AML-193 (cell line): Measurements from ENCODE around the gene AQP12B.
"Not testable (repeated sequence)": the region's sequence is repeated elsewhere in the genome, so short reads cannot be mapped to it uniquely, and the experiment has no call there.

Experiments
- DNase-seq, 2 experiments: peaks; one replicate each; lab custom pipeline; 2025; lab: John Stamatoyannopoulos, UW

Gene AQP12B, protein sequence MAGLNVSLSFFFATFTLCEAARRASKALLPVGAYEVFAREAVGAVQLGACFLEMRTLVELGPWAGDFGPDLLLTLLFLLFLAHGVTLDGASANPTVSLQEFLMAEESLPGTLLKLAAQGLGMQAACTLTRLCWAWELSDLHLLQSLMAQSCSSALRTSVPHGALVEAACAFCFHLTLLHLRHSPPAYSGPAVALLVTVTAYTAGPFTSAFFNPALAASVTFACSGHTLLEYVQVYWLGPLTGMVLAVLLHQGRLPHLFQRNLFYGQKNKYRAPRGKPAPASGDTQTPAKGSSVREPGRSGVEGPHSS

DNA sequence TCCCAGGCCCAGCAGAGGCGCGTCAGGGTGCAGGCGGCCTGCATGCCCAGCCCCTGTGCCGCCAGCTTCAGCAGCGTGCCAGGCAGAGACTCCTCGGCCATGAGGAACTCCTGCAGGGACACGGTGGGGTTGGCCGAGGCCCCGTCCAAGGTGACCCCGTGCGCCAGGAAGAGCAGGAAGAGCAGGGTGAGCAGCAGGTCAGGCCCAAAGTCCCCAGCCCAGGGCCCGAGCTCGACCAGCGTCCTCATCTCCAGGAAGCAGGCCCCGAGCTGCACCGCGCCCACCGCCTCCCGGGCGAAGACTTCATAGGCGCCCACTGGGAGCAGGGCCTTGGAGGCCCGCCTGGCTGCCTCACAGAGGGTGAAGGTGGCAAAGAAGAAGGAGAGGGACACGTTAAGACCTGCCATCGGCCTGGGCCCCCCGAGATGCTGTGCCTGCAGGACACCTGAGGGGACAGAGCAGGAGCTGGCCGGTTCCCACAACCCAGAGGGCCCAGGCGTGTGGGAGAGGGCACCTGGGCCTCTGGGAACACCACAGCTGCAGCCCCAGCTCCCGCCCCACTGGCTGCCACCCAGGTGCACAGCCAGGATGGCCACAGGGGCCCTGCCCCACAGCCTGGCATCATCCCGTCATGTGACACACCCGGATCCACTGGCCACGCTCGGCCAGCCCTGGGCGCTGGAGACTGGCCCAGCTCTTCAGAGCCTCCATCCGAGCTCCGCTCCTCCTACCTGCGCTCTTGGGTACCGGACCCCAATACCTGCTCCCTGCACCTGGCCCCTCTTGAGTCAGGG is at the start of gene AQP12B:
Gene AQP12B, minus strand, starts transcription at position 455 of the 794 bp plus-strand sequence. Its CDS starts 48 bp downstream, at position 407.
- not testable (repeated sequence) for DNase-seq

DNA sequence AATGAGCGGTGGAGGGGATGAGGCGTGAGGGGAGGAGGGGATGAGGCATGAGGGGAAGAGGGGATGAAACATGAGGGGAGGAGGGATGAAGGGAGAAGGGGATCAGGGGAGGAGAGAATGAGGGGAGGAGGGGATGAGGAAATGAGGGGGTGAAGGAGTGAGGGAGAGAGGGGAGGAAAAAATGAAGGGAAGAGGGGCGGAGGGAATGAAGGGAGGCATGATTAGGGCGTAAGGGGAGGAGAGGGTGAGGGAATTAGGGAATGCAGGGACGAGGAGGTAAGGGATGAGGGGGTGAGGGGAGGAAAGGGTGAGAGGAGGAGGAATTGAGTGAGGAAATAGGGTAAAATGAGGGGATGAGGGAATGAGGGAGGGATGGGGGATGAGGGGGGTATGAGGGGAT is 49.5 kb upstream of the AQP12B start:
- DNase-seq: no peak

DNA sequence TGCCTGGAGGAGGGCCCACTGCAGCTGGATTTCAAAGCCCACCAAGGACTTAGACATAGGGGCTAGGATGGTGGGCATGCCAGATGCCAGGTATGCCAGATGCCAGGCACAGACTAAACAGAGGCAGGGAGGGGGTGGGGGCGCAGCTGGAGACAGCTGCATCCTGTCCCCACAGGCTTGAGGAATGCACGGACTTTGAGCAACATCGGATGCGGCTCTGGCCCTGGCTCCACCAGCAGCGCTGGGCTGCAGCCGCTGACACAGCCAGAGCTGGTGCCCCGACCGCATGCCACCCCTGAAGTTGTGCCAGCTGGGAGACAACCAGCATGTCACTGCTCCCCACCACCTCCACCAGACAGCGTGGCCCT is 48.5 kb upstream of the AQP12B start:
- DNase-seq: no peak

DNA sequence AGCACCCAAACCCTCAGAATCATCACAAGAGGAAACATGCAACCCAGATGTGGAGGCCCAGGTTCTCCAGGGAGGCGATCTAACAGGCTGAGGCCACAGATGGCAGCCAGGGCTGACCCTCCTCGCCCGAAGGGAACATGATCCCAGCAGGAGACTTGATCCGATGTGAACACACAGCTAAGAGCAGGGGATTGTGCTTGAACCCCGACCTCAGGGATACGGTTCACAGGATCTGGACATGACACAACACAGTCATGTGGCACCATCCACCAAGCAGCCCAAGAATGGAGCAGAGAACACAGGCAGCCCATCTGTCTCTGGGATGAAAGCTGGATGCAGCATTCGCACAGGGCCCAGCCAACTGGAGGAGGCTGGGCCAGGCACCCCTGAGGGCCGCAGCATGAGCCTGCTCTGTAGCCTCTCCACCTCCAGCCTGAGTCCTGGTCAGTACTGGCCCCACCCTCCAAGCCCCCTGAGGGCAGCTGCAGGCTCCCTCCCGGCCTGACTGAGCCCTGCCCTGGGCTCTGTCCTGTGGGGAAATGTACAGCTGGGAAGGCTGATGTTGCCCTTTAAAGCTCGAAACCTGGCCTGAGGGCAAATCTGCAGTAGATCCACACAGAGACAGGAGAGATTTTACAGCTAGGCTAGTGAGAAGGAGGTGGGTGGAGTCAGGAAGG is 48.0 kb upstream of the AQP12B start:
- no peak for DNase-seq

DNA sequence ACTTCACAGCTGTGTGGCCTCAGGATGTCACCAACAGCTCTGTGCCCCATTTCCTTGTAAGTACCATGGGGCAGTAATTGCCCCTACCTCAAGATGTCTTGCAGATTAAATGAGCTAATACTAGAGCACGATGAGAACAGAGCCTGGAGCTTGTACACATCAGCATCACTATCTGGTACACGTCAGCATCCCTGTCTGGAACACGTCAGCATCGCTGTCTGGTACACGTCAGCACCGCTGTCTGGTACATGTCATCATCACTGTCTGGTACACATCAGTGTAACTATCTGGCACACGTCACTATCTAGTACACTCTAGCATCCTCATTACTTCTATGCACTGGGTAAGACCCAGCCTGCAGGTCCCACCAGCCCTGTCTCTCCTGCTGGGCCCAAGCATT is 46.1 kb upstream of the AQP12B start:
- DNase-seq: no peak

DNA sequence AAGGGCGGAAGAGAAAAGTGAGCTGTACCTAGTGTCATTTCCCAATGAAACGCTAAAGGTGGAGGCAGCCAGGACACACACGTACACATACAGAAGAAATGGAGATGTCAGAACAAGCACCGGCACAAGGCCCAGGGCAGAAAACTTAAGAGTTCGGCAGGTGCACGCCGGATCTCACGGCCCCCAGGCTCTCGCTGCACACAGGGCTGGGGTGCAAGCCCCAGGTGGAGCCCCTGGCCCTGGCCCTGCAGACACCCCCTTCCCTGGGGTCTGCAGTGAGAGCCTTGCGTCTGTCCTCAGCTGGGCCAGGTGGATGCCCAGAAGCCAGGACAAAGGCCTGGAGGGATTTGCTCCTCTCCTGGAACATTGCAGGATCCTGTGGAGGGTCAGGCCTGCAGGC is 45.7 kb upstream of the AQP12B start:
- no peak for DNase-seq

DNA sequence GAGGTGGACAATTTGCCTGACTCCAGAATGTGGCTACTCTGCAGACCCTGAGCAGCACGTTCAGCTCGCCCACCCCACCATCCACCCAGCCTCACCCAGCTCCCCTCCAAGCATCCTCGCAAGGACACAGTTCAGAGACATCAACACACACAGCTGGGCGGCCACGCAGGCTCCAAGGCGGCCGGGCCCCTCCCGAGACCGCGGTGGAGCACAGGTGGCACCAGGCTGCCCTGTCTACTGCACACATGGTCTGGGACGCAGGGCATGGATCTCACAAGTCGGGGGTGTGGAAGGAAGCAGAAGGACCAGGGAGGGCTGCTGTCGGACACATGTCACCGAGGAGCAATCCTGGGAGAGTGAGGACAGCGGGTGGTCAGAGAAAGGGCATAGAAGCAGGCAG is 45.2 kb upstream of the AQP12B start:
- no peak for DNase-seq

DNA sequence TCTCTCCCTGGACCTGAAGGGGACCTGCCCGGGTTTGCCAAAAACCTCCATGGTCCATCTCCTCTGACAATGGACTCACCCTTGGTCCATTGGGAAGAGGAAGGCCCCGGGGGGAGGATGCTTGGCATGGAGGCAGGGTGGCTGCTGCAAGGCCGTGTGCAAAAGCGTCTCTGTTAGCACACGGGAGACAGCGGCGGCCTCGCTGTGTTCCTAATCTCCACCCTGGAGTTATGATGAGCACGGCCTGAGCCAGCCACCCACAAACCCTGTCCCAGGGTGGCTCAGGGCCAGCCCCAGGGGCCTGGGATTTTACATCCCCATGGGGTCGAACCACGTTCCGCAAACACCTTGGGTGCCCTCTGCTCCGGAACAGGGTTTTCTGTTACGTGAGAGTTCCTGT is 44.8 kb upstream of the AQP12B start:
- no peak for DNase-seq

DNA sequence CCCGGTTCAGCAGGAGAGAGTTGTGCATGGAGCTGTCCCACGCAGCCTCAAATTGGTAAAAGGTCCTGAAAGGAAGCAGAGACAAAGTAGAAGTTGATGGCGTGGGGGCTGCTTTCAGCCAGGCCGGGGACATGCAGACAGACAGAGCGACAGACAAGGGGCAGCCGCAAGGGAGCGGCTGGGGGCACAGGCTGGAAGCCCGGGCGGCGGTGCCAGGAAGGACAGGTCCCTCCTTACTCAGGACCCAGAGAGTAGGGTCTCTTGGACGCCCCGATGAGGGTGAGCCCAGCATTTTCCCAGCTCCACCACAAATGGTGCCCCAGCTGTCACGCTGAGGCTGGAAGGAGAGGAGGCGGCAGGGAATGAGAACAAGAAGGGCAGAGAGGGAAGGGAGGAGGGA is 44.2 kb upstream of the AQP12B start:
- DNase-seq: no peak

DNA sequence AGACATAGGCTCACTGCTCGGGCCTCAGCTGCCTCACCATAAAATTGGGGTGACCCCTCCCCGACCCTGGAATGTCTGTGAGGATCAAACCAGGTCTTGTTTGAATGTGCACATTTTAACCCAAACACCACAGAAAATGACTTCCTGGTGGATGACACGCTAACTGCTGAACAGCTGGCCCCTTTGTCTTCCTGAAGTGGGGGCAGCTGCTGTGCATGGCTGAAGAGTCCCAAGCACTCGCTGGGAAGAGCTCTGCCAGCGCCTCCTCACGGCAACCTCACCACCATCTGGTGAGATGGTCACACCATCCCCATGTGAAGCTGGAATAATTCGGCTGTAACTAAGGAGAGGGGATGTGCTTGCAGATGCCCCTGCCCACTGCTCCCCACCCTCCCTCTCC is 43.0 kb upstream of the AQP12B start:
- DNase-seq: no peak

DNA sequence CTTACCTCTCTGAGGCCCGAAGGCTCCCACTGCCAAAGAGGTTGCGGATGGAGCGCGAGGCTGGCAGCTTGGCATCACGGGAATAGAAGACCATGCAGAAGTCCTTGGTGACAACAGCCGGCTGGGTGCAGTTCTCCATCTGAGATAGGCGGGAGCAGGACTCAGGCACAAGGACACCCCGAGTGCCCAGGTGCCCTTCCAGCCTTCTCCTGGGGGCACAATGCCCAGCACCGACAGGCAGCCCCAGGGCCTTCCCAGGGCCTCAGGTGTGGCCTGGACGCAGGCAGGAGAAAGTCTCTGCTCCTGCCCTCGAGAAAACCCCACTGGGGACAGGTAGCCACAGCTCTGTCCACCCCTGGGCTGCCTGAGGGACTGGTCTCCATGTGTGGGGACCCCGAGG is 42.6 kb upstream of the AQP12B start:
- DNase-seq: no peak

DNA sequence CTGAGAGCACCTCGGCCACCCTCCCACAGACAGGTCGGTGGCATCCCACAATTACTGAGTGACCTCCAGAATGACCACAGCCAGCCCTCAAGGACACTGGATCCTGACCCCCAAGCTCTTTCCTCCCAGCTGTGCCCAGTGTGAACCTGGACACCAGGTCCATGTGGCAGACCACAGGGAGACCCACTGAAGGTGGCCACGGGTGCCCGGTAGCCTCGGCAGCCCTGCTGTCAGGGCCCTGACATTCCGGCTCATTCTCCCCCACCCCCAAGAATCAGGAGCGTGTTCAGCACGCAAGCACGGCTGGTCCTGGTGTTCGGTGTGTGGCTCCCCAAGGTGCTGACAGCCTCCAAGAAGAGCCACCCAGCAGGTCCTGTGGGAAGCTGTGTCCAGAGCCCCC is 41.7 kb upstream of the AQP12B start:
- no peak for DNase-seq

DNA sequence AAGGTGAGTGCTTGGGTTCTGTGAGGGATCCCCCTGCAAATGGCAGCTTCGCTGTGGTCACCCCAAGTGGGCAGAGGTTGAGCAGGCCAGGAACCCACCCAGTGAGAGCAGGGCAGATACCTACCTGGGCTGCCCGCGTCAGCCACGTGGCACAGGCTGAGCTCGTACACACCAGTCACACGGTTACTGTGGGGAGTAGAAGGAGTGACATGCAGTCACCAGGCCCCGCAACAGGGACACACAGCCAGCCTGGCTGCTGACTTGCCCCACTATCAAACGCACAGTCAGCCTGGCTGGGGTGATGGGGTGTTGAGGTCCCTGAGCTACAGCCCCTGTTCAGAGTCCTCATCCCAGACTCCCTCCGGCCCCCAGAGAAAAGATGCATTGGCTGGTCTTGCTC is 41.2 kb upstream of the AQP12B start:
- DNase-seq: no peak

DNA sequence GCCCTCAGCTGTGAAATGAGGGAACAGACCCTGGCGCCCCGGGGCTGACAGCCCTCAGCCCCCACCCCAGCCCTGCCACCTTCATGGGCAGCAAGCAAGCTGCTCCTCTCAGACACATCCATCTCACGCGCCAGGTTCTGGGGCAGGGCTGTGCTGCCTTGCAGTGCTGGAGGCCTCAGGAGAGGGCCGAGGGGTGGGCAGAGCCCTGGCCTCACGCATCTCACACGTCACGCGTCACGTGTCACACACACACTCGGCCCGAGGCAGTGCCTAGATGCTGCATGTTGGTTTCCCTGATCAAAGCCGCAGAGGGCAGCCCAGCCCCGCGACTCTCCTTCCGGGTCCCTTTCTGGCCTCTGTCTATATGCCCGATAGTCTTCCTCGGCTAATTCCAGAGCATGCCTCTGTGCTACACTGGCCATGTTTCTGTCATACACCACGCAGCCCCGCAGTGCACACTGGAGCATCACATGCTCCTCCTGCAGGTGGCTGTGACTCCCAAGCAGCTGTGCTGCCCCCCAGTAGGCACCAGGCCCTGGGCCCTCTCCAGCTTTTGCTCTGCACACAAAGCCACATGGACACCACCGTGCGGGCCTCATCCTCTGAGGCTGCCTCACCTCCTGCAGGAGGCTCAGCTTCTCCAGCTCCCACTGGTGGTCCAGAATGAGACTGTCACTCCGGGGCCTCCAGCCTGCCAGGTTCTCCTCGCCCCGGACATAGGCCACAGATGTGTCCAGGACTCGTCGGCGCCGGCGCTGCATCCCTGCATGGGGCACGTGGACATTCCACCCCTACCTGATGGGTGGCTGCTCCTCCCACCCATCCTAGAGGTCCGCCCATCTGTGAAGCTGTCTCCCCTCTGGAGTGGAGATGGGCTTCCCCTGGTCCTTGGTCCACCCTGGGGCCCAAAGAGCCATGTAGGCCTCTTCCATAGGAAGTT is 40.4 kb upstream of the AQP12B start:
- DNase-seq: no peak

DNA sequence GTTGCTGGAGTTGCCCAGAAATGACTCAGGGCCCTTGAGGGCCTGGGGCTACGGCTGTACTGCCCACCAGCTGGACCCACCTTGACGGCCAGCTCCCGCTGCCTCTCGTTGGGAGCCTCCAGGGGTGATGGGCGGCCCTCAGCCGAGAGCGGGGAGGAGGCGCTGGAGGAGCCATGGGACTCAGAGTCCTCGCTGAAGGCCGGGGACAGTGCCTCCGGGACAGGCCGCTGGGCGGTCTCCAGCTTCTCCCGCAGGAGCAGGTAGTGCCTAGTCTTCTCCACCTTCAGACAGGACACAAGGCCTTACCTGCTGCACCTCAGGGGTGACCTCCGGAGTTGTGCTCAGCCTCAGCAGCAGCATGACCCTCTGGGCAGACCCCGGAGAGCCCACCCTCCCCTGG is 39.7 kb upstream of the AQP12B start:
- no peak for DNase-seq

DNA sequence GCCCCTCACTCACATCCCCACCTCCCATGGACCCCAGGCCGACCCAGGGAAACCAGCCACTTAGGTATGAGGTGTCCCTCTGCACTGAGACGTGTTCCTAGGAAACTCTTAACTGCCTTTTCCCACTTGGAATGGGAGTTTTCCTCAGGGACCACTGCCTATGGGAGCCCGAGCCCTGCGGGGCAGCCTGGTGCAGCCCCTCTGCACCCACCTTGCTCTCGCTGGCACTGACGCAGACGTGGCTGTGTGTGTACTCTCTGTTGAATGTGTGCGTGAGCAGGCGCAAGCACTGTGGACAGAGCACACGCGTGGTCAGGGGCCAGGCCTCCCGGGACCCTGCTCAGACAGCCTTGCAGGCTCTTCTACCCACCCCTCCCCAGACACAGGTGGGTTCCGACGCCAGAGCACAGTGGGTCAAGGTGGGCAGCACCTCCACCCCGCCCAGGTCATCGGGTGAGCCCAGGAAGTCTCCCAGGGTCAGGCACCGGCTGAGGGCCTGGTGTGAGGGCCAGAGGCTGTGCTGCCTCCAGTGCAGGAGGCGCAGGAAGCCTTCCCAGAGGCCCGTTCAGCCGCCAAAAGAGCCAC is 39.0 kb upstream of the AQP12B start:
- no peak for DNase-seq

DNA sequence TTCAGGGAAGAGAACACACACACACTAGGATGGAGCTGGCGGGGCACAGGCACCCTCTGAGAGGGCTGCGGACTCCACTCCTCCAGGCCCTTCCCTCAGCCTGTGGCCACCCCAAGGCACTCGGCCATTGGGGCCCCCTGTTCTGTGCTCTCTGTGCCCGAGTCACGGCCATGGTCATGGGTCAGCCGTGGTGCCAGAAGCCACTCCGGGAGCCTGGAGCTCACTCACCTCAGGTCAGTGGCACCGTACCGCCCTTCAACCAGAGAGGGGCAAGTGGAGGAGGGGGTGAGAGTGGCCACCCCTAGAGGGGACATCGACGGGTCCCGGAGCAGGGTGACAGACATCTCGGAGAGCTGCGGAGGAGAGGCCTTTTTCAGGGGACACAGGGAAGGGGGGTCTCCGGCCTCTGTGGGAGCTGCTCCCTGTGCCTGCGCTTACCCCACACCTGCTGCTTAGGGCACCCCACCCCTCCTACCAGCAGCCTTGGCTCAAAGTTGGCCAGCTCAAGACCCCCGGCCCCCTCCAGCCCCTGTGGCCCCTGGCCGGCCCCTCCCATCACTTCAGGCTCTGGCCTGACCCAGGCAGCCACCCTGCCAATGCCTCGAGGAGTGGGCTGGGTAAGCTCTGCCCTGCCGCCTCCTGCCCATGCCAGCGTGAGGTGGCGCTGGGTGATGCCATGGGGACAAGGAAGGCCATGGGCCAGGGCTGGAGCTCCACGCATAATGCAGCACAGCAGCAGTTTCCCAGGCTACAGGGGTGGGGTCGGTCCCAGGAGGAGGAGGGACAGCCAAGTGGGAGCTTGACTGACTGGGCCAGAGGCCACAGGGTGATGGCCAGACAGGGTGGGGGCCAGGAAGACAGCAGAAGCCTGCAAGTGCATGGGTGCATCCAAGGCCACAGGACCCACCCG is 38.3 kb upstream of the AQP12B start:
- DNase-seq: no peak

DNA sequence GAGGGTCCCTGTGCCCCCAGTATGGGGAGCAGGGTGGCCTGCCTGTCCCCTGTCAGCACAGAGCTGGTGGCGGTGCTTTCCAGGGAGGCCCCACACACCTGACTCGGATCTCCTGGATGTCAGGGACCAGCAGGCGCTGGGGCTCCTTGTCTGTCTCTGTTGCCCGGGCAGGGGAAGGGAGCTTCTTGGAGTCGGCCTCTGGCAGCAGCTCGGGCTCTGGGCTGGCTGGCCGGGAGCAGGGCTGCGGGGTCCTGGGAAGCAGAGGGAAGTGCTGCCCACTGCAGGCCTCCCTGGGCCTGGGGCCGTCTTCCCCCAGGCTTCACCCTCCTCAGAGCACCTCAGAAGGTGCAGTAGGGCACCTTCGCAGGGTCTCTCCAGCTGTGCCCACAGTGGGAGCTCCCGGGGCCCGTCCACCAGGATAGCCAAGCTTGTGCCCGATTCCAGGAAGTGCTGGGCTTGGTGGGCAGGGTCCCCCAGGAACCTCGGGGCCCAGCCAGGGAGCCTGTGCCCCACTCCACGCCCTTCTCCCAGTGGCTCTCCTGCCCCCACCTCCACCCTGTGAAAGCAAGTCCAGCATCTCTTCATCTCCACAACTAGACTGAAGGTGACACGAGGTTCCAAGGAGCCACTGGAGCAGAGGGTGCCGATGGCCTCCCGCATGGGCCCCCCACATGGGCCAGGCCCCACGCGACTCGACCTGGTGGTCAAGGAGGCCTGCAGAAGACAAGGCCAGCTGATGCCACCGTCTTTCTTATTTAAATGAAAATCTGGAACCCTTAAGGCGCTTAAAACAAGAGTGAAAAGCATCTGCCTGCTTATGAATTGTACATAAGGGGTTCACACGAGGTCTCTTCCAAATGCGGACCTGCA is 37.2 kb upstream of the AQP12B start:
- no peak for DNase-seq

DNA sequence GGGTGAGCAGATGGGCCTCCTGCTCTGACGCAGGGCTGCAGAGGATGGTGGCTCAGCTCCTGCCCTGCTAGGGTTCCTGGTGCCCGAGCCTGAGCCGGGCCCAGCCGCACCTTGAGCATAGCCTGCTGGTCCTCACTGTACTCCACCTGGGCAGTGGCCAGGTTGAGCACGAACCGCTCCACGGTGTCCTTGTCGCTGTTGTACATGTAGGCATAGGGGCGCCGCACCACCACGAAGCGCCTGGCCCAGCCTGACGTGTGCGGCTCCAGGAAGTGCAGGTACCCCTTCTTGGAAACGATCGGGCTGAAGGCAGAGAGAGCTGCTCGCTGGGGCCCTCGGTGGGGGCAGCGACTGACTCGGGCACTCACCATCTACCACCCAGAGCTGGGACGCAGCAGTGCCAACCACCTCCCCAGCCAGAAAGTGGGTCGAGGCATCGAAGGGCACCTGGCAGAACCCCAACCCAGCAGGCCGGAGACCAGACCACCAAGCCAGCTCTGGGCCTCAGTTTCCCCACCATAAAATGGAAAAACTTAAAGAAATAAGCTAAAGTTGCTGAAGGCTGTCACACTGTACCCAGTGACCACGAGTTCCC is 36.3 kb upstream of the AQP12B start:
- no peak for DNase-seq
